AML-193 (cell line): ENCODE data around the gene RPL39L.
A peak's percentile ranks its signal among the peaks of the same experiment; 100 is the strongest.
"Not testable (repeated sequence)": the region's sequence is repeated elsewhere in the genome, so short reads cannot be mapped to it uniquely, and the experiment has no call there.

Experiments
- DNase-seq, 2 experiments: peaks; one replicate each; lab custom pipeline; 2025; lab: John Stamatoyannopoulos, UW

RPL39L gene

DNA sequence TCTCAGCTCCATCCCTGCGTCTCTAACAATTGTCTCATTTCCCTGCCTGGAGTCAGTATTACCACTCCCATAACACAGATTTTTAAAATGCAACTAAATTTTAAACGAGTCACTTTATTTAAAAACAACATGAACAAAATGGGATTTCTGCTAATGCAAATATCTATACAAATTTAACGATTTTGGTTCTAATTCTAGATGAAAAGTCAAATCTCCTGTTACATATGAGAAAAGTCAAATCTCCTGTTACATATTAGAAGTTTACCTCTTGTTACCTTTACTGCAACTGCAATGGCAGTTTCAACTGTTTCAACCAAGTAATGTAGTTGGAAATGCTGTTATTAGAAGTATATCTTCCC lies 578 bp upstream of the RPL39L start:
- no peak for DNase-seq

GRCh38 chr3:187136936-187137335 lies 2.4 kb downstream of the RPL39L start:
- no peak for DNase-seq

- no peak for DNase-seq
These were observed 3.0 kb downstream of the RPL39L start for GRCh38 chr3:187136337-187136736.

GRCh38 chr3:187135172-187135690 lies 4.1 kb downstream of the RPL39L start:
- not testable (repeated sequence) for DNase-seq

DNA sequence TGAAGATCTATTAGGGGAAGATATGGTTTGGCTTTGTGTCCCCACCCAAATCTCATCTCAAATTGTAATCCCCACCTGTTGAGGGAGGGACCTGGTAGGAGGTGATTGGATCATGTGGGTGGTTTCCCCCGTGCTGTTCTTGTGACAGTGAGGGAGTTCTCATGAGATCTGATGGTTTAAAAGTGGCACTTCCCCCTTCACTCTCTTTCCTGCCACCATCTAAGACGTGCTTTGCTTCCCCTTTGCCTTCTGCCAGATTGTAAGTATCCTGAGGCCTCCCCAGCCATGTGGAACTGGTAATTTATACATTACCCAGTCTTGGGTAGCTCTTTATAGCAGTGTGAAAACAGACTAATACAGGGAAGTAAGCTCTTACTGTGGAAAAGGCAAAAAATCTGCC lies 6.1 kb downstream of the RPL39L start:
- not testable (repeated sequence) for DNase-seq

DNA sequence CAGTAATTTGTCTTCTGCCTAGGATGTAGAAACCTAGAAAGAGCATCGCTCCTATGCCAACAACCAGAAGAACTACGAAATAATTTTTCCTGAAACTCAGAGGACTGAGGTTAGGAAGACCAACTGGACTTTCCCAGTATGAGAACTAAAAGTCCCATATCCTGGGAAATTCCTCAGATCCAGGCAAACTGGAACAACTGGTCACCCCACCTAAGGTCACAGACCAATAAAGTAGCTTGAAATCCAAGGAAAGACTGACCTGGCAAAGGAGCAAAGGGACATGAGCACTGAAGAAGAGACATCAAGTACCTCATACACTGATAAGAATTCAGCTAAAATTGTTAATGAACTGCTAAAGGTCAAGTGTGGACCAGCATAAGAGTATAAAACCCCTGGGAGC lies 6.6 kb downstream of the RPL39L start:
- DNase-seq = no peak

- no peak for DNase-seq
These were observed 7.3 kb downstream of the RPL39L start for GRCh38 chr3:187131981-187132380.

DNA sequence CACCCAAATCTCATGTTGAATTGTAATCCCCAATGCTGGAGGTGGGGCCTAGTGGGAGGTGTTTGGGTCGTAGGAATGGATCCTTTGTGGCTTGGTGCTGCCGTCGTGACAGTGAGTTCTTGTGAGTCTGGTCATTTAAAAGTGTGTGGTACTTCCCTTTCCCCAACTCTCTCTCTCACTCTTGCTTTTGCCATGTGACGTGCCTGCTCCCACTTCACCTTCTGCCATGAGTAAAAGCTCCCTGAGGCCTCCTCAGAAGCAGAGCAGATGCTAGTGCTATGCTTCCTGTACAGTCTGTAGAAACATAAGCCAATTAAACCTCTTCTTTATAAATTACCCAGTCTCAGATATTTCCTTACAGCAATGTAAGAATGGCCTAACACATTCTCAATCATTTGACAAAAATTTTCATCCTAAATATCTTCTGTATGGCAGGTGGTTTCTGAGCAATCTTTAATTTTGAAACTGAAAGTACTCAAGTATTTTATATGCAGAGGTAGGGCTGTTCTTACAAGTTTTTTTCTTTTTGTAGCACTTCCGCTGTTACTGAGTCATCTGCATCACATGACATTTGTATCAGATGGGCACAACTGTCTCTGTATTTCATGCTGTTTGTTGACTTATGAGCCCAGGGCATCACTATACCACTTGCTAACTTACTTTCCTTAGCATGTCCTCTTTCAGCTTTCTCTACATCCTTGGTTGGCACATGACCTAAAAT lies 8.8 kb downstream of the RPL39L start:
- peak; percentile 28 to 62 for DNase-seq

- no peak for DNase-seq
These were observed 13.8 kb downstream of the RPL39L start for GRCh38 chr3:187125319-187126031.

DNA sequence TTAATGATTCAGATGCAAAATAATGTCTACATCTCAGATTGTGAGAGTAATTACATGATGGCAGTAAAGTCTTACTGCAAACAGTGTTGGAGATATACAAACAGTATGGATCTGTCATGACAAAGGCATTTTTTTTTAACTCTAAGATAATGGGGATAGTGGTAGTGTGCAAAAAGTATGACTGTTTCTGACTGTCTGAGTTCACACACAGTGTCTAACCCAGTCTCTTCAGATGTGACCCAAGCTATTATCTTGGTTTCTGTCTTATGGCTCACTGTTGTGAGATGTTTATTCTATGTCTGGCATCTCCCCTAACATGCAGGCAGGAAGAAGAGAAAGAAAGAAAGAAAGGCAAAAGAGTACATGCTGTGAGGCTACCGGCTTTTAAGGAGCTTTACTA lies 17.0 kb downstream of the RPL39L start:
- DNase-seq = no peak

GRCh38 chr3:187120326-187120725 lies 19.0 kb downstream of the RPL39L start:
- DNase-seq = no peak

GRCh38 chr3:187114511-187114910 lies 24.8 kb downstream of the RPL39L start:
- no peak for DNase-seq

DNA sequence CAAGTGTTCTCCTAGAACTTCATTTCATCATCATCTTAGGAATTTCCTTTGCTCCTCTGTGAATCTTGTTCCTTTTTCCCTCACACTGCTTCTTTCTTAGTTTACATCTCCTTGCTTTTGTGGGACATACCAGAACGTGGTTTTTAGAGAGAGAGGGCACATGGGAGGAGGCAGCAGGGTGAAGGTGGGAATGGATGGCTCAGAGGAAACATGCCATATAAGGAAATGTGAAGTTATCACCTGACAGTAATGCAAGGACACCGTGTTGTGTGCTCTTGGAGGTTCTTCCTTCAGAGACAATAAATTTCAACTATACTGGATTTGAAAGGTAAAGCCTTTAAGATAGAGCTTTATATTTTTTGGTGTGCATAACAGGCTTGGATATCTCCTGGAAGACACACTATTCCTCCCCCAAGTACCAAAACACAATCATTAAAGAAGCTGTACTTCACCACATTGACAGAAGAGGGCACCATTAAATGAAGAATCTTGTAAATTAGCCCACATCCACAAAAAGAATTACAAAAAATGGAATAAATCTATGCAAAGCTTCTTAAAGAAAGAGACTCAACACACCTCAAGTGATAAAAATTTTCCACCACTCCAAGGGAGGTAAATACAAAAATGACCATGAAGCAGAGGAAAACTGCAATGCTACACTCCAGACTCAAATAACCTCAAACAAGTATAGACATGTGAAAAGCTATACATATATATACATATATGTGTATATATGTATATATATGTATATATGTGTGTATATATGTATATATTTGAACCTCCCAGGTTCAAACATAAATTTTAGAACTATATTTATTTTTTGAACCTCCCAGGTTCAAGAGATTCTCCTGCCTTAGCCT lies 26.1 kb downstream of the RPL39L start:
- peak; percentile 36 to 41 for DNase-seq

- no peak for DNase-seq
These were observed 29.1 kb downstream of the RPL39L start for GRCh38 chr3:187110156-187110555.

GRCh38 chr3:187107989-187108388 lies 31.3 kb downstream of the RPL39L start:
- no peak for DNase-seq

DNA sequence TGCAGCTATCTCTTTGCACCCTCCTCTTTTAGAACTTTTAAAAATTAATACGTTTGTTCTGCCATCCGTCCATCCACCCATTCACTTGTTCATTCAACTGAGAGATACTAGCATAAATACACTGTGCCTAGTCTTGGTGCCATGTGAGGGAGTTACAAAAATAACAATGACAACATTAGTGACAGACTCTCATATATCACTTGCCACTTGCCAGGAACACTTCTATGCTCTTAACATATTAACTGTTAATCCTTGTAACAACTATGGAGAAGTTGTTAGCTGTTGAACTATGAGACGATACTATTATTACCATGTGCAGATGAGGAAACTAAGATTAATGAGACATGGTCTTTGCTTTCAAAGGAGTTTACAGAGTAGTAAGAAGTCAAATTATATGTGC lies 33.6 kb downstream of the RPL39L start:
- DNase-seq = no peak

- no peak for DNase-seq
These were observed 34.4 kb downstream of the RPL39L start for GRCh38 chr3:187104933-187105332.

DNA sequence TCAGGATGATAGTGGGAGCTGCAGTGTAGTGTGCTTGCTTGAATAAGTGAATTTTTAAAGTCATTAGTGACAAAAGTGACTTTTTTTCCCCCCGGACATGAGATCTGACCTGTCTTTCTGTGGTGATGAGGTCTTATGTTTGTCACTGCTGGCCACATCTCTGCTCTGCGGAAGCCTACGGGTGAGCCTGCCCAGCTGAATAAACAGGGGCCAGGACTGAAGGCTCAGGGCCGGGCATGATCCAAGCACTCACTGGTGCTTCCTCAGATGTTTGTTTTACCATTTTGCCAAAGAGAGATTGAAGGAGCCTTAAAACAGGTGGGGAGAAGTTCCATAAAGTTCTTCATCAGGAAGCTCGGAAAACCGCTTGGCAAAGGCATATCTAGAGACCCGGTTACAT lies 35.0 kb downstream of the RPL39L start:
- DNase-seq = no peak

- DNase-seq = no peak
These were observed 36.0 kb downstream of the RPL39L start for GRCh38 chr3:187103251-187103650.

DNA sequence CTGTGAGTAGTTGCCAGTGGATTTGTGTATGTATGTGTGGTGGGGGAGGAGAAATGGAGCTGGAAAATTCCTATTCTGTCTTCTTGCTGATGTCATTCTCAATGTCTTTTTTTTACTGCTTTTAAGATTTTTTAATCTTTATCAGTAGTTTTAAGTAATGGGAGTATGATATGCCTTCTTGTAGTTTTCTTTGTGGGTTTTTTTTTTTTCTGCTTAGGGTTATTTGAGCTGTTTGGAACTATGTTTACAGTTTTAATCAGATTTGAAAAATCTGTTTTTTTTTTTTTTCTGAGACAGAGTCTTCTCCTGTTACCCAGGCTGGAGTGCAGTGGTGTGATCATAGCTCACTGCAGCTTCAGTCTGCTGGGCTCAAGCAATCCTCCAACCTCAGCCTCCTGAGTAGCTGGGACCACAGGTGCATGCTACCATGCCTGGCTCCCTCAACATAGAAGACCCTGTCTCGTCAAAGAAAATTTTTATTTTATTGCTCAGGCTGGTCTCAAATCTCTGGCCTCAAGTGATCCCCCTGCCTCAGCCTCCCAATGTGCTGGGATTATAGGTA lies 37.1 kb downstream of the RPL39L start:
- DNase-seq = no peak

- DNase-seq = peak in 1 of 2 experiments; percentile 16
These were observed 37.9 kb downstream of the RPL39L start for GRCh38 chr3:187101184-187102072.
